GM12872 (cell line): ENCODE data around the gene KCNQ2.

Experiments used
- CTCF ChIP-seq: IDR thresholded peaks from 3 replicates; pipeline ENCODE4 v1.5.1; 2011; ENCODE audit warnings: low read depth, mild to moderate bottlenecking, low read length, moderate library complexity; ENCODE audit not compliant: insufficient read depth

The KCNQ2 gene

GRCh38 chr20:63477061-63477616 lies 4.7 kb upstream of the KCNQ2 start:
- no peak for TF ChIP-seq CTCF

GRCh38 chr20:63475209-63475608 lies 2.8 kb upstream of the KCNQ2 start:
- no peak for TF ChIP-seq CTCF

GRCh38 chr20:63473555-63474449 lies 1.3 kb upstream of the KCNQ2 start:
- TF ChIP-seq CTCF = no peak

GRCh38 chr20:63472862-63473390 lies 471 bp upstream of the KCNQ2 start:
- TF ChIP-seq CTCF = no peak

- TF ChIP-seq CTCF = no peak
Measured at GRCh38 chr20:63471717-63471980, 806 bp downstream of the KCNQ2 start.

- no peak for TF ChIP-seq CTCF
Measured at GRCh38 chr20:63471002-63471716, 1.3 kb downstream of the KCNQ2 start.

- TF ChIP-seq CTCF = no peak
Measured at GRCh38 chr20:63470410-63470809, 2.0 kb downstream of the KCNQ2 start.
